NCI-H146 (cell line): ENCODE results near the gene LRRN2.
A peak's percentile ranks its signal among the peaks of the same experiment; 100 is the strongest.

Experiments used
- DNase-seq: peaks from one replicate; lab custom pipeline; 2025; lab: John Stamatoyannopoulos, UW

Gene LRRN2

DNA sequence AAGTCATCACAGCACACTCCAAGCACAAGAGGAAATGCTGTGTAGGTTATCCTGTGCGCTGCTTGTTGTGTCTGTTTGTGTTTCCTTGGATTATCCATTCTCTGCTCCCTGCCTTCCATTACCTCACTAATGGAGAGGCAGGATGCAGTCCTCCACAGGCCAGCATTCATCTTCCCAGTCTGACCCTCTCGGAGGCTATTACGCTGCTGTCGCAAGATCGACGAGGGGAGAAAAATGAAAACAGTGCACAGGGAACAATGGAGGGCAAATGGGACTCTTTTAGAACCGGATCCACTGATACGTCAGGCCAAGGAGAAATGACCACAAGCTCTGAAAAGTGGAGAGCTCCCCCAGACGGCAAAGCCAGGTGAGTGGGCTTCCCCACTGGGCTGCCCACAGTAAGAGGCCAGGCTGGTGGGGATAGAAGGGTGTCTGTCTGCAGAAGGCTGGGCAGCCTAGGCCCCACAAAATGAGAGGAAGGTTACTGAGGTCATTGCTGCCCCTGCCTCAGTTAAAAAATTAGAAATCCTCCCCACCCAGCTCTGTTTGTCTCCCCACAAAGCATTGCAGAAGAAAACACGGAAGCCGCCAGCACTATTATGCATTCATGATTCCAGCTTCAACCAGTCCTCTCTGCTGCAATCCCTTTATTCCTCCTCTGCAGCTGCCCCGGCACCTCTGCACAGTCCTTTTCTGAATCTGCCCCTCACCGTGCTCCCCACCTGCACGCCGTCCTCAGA lies 21.7 kb downstream of the LRRN2 start:
- DNase-seq = no peak

DNA sequence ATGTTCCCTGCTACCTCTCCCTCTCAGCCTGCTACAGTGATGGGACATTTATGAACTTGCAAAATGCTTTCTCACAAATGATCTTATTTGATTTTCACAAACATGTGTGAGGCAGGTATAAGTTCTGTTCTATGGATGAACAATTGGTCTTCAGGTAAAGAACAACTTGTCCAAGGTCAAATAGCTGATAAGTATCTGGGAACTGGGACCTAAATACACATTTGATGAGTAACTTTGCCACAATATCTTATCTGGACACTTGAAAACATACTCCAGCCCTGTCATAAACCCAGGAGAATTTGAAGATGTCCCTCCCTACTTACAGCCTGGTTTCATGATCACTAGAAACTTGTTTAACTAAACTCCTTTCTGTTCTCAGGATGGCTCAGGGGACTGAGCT lies 23.0 kb downstream of the LRRN2 start:
- no peak for DNase-seq

DNA sequence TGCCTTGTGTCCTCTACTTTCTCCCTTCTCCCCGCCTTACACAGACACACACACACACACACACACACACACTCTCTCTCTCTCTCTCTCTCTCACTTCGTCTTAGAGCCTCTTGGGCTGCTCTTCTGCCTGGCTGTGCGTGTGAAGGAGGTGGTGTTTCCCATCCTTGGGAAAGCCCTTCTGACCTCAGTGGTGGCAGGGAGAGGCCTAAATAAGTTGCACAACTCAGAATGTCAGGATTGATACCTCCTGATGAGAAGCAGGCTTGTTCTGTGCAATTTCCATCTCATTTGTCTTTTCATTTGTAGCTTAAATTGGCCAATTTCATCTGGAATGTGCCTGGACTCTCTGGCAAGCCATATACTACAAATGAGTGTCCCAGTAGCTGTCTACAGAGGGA lies 25.0 kb downstream of the LRRN2 start:
- no peak for DNase-seq

DNA sequence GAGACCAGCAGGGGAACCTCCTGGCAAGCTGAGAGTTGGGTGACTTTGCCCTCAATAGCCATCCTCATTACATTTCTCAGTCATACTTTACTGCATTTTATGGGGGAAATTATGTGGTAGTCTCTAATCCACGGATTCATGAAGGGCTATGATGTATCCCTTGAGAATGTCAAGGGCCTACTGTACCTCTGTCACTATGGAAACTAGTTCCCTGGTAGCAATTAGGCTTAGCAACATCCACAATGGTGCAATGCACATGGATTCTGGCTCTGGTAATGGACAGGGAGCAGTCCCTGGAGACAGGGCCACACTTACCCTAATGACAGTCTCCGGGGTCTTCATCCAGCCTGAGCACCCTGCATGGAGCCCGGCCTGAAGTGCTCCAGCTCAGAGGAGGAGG lies 26.5 kb downstream of the LRRN2 start:
- DNase-seq = no peak

DNA sequence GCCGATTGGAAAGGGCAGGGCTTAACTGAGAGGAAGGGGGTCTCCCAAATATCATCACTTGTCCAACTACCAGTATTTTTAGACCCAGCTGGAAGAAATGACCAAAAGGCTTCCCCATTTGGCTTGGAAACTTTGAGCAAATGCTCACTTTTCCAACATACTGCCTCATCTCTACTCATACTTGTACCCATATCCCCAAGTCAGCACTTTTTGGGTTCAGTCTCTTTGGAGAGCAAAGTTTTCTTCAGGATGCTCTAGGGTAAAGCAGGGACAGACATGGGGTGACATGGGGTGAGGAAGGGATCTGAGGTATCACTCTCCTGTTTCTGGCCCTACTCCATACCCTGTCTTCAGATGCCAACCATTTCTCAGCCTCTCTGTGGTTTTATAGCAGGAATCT lies 27.2 kb downstream of the LRRN2 start:
- no peak for DNase-seq

DNA sequence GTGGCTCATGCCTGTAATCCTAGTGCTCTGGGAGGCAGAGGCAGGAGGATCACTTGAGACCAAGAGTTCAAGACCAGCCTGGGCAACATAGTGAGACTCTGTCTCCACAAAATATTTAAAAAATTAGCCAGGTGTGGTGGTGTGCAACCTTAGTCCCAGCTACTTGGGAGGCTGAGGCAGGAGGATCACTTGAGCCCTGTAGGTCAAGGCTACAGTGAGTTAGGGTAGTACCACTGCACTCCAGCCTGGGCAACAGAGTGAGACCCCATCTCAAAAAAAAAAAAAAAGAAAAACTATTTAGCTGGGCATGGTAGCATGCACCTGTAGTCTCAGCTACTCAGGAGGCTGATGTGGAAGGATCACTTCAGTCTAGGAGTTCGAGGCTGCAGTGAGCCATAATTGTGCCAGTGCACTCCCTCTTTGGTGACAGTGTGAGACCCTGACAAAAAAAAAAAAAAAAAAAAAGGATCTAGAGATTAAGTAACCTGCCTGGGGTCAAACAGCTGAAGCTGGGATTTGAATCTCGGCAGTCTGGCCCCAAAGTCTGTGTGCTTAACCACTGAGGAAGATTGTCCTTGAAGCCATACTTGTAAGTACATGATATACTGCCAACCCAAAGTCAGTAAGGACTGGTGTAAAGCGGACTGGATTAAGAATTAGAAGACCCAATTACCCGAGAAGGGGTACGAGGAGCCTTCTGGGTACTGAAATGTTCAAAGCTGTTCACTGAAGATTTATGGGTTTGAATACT lies 31.8 kb downstream of the LRRN2 start:
- no peak for DNase-seq

DNA sequence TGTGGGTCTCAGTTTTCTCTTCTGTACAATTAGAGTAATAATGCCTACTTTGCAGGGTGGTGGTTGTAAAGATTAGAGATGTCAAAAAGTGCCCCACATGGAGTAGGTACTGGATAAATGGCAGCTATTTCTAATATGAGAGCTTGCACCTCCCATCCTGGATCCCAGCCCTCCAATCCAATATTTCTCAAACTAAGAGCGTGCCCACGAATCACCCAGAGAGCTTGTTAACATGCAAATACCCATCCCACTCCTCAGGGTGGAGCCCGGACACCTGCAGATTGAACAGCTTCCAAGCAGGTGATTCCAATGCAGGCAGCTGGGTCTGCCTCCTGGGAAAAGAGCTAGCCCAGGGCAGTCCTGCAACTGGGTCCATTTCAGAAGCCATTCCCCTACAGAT lies 33.0 kb downstream of the LRRN2 start:
- DNase-seq = peak; percentile 60

DNA sequence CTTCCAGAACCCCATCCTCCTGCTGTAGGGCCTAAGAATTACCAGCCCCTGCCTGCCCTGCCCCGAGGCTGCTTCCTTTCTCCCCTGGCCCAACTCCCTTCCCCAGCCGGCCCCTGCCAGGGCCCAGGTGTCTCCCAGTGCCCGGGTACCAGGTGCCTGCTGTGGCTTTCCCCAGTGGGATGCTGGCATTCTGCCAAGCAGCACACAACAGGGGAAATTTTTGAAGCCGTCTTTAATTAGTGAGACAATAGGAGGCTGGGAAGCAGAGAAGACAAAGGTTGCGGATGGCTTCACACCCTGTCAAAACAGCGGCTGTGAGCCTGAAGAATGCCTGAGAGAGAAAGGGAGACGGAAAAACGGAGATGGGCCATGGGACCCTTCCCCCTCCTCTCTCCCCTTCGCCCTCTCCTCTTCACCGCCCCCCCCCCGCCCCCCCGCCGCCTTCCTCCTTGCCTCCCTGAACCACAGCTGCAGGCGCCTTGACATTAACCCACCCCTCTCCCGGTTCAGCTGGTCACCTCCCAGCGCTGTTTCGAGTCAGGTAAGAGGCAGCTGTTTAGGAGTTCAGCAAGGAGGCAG lies 33.6 kb downstream of the LRRN2 start:
- DNase-seq = peak; percentile 90

DNA sequence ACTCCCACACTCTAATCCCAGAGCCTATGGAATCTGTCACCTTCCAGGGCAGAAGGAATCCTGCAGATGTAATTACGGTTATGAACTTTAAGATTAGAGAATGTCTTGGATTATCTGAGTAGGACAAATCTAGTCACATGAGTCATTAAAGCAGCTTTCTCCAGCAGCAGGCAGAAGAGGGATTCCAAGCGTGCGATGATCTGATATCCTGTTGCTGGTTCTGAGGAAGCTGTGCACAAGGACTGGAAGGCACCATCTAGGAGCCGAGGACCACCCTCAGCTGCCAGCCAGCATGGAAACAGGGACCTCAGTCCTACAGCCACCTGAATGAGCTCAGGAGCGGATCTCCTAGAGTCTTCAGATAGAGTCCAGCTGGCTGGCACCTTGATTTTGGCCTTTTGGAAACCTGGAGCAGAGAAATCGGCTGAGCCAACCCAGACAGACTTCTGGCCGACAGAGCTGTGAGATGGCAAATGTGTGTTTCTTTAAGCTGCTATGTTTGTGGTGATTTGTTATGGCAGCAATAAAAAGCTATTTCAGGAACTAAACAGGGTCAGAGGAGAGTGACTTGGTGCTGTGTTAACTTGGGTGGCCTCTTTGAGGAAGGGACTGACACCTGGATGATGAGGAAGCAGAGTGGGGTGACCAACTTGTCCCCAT lies 34.5 kb downstream of the LRRN2 start:
- no peak for DNase-seq

DNA sequence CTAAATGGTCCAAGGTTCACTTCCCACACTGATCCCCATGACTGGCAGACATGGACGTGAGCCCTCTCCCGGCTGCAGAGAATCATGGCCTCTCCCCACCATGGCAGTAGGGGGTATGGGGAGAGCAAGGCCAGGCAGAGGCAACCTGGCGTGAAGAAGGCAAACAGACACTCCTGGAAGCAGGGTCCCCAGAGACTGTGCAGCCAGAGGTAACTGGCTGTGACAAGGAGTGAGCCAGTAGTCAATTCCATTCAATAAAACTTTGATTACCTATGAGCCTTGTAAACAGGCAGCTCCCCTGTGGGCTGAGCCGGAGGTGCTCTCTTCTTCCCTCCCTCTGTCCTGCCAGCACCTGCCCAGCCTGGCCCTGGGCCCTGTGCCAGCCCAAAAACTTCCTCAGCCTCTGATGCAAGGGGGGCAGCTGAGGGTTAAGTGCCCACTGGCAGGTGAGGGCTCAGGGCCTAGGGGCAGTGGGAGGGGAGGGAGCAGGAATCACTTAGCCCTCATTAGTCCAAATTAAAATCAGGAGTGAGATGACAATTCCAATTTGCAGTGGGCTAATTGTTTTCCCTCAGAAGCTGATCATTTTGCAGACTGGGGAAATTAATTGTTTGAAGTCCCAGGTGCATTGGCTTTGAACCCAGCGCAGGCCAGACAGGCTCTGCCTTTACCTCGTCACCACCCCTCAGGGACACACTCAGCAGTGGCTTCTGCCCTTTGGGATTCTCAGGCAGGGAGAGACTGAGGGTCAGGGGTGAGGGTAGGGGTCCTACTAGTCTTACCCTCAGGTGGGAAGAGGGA lies 35.6 kb downstream of the LRRN2 start:
- DNase-seq = peak; percentile 68

DNA sequence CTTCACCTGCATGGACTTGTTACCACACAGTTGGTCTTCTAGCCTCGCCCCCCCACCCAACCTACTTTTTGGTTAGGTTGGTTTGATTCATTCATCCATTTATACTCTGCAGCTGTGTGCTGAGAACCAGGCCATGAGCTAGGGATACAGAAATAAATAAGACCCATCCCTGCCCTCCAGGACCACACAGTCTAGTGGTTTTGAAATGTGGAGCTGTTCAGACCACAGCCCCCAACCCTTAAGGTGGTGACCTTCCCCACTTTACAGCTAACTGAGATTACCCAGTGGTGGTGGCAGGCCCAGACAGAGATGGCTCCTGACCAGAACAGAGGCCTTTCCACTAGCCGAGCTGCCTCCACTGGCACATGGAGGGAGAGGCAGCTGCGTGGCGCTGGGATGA lies 37.0 kb downstream of the LRRN2 start:
- DNase-seq = no peak

DNA sequence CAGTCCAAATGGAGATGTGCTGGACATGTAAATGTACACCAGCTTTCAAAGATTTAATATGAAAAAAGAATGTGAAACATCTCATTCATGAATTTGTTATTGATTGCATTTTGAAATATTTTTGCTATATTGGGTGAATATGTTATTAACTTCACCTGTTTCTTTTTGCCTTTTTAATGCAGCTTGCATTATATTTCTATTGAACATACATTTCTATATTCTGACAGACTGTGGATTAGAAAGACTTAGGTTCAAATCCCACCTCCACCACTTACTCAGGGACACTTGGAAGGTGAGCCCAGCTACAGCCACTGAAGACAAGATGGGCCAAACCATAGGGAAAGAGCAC lies 37.8 kb downstream of the LRRN2 start:
- no peak for DNase-seq

DNA sequence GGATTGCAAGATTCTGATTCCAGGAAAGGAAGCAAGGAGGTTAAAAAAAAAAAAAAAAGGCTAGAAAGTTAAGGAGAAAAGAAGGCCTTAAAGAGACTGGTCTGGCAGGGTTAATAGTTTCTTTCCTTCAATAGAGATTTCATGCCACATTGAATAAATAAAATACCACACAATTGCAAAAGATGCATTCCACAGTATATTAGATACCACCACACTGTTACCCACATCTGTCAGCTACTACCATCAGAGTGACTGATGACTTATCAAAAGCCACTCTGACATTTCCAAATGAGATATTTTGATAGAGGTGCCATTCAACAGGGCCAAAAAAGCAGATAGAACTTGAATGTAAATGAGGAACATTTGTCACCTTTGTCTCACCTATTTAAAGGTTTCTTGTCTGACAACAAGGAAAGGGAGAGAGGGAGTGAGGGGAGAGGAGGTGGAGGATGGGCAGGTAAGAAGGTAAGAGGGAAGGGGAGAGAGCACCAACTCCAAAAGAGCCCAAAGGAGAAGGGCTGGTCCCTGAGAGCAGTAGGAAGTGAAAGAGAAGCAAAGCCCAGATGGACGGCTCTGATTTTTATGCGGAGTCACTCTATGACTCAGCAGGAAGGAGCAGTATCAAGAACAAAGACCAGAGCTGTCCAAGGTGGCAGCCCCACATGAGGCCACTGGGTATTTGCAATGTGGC lies 38.3 kb downstream of the LRRN2 start:
- DNase-seq = peak; percentile 27

DNA sequence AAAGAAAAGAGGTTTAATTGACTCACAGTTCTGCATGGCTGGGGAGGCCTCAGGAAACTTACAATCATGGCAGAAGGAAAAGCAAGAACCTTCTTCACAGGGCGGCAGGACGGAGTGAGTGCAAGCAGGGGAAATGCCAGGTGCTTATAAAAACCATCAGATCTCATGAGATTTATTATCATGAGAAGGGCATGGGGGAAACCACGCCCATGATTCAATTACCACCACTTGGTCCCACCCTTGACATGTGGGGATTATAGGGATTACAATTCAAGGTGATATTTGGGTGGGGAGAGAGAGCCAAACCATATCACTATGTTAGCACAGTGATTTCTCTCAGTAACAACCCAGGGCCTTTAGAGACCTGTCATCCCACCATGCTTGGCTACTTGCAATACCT lies 39.9 kb downstream of the LRRN2 start:
- DNase-seq = no peak

DNA sequence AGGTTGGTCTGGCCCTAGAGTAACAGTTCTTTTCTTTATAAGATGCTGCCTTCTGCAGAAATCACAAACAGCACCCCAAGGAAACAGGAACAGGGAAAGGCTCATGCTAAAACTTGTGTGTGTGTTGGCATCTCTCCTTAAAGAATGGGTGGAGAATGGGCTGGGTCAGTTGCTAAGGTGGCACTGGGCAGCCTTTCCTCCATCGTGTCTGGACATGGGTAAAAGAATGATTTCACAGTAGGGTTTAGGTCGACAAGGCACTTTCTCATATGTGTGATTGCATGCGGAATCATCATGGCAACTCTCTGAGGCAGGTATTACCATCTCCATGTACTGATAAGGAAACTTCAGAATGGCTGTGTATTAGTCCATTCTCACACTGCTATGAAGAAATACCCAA lies 40.3 kb downstream of the LRRN2 start:
- DNase-seq = no peak

DNA sequence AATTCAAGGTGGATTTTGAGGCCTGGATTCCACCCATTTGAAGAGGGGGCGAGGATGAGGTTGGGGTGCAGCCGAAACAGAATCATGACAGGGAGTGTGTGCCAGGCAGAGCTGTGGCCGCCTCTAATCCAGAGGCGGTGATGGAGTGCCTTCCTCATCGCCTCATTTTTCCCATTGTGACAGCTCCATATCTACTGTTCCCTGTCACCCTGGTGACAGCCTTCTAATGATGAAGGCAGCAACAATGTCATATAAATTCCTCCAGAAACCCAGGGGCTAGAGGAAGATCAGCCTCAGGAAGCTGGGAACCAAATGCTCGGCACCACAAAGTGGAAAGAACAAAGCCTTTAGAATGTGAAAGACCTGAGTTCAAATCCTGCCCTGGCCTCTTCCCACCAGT lies 42.0 kb downstream of the LRRN2 start:
- no peak for DNase-seq

DNA sequence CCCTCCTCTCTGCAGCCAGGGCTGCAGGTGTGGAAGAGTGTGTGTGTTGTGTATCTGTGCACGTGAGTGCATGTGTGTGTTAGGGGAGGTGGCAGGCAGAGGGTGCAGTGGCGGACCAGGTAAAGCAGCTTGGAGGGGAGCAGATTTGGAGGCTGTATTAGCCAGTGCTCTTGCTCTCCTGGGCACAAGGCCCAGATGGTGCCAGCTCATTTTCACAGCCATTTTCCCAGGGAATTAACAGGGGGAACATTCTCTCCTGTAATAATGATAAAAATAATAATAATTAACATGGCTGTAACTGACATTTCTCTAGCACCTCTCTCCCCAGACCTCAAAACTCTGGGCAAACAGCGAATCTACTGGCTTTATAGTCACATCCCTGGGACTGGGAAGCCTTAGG lies 43.6 kb downstream of the LRRN2 start:
- no peak for DNase-seq

DNA sequence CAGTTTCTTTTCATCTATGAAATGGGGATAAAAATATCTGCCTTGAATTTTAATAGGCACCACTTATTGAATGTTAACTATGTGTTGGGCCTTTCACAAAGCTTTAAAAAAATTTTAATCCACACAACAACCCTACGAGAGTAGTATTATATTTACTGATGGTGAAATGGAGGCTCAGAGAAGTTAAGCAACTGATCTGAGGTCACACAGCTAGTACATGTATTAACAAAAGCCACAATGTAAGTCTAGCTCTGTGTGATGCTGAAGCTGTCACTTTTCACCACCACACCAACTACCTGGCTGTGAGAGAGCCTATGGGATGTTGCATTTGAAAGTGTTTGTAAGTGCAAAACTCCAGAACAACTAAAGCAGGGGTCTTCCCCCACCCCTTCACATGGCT lies 44.1 kb downstream of the LRRN2 start:
- no peak for DNase-seq

DNA sequence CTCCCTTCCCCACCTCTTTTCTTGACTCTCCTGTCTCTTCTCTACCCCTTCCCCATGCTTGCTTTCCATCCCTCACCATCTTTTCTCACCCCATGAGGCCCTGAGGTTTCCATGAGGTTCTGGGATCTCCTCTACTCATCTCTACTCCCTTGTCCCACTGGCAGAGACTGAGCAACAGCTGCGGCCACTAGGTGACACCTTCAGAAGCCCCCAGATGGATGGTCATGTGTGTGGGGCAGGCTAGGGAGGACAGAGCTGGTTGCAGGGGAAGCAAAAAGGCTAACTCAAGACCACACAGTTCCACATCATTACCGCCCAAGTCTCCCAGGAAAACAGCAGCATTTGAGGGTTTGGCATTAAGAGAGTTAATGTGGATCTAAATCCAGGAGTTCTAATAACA lies 45.0 kb downstream of the LRRN2 start:
- DNase-seq = no peak

DNA sequence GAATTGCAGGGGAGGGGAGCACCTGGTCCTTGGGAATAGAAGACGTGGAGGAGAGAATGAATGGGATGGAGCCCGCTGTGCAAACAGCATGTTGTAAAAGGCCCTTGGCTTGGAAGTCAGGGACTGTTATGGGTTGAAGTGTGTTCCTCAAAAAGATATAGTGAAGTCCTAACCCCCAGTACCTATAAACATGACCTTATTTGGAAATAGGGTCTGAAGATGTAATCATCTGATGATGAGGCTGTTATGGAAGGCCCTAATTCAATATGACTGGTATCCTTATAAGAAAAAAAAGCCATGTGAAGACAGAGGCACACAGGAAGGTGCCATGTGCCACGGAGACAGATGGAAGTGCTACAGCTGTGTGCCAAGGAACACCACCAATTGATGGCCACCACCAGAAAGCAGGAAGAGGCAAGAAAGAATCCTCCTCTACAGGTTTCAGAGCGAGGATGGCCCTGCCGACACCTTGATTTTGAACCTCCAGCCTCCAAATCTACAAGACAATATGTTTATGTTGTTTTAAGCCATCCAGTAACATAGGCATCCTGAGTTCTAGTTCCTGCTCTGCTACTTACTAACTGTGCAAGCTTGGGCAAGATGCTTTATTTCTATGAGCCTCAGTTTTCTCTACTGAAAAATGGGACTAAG lies 51.2 kb downstream of the LRRN2 start:
- DNase-seq = peak; percentile 48

DNA sequence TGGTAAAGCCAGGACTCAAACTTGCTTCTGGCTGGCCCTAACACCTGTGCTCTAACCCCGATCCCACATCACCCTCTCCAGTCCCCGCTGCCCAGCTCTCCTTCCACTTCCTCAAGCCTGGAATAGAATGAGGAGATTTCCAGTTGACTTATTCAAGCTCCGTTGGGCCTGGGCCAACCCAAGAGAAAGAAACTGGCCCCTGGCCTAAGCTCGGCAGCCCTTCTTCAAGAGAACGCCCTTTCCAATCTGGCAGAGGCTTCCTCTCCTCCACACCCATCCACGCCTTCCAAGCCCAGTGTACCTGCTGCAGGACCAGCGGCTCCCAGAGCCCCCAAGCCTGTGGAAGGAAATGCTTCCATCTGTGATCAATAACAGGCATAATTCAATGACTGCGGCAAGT lies 51.9 kb downstream of the LRRN2 start:
- DNase-seq = peak; percentile 40
